Mesenchymal stem cell (in vitro differentiated cells and primary cell): Measurements from ENCODE around the gene DNAH5.
A peak's percentile ranks its signal among the peaks of the same experiment; 100 is the strongest.

Experiments used
- DNase-seq: peaks from one replicate; pipeline ENCODE4 v3.0.0-alpha.2; 2013
- H2AFZ ChIP-seq: one replicate; pipeline ENCODE4 v1.6.1; 2013; ENCODE audit warnings: low read depth, mild to moderate bottlenecking, control low read depth, inconsistent platforms, low read length, moderate library complexity
- H2AK5ac ChIP-seq: 2 replicates; pipeline ENCODE4 v1.6.1; 2013; ENCODE audit warnings: low read length, moderate library complexity, mild to moderate bottlenecking, inconsistent platforms; ENCODE audit not compliant: severe bottlenecking
- H2BK120ac ChIP-seq: one replicate; pipeline ENCODE4 v1.6.1; 2013; ENCODE audit warnings: low read depth, mild to moderate bottlenecking, inconsistent platforms, low read length, moderate library complexity
- H2BK12ac ChIP-seq, 2 experiments: one replicate each; pipeline ENCODE4 v1.6.1; 2013; ENCODE audit warnings: inconsistent platforms in 2 of 2, low read length in 2 of 2, mild to moderate bottlenecking in 2 of 2, moderate library complexity in 2 of 2, control low read depth in 1 of 2
- H2BK15ac ChIP-seq: one replicate; pipeline ENCODE4 v1.6.1; 2013; ENCODE audit warnings: mild to moderate bottlenecking, low read depth, inconsistent platforms; ENCODE audit not compliant: poor library complexity, severe bottlenecking
- H2BK5ac ChIP-seq: 2 replicates; pipeline ENCODE4 v1.6.1; 2013; ENCODE audit warnings: low read depth, mild to moderate bottlenecking, low read length, control low read depth, inconsistent platforms; ENCODE audit not compliant: poor library complexity, severe bottlenecking
- H3K14ac ChIP-seq, 2 experiments: one replicate each; pipeline ENCODE4 v1.6.1; 2013; ENCODE audit warnings: inconsistent platforms in 2 of 2, low read length in 2 of 2, control low read depth in 1 of 2, mild to moderate bottlenecking in 1 of 2, moderate library complexity in 1 of 2
- H3K18ac ChIP-seq, 2 experiments: one replicate each; pipeline ENCODE4 v1.6.1; 2013; ENCODE audit warnings: inconsistent platforms in 2 of 2, low read length in 2 of 2, control low read depth in 1 of 2, low read depth in 1 of 2, mild to moderate bottlenecking in 1 of 2
- H3K23ac ChIP-seq, 2 experiments: one replicate each; pipeline ENCODE4 v1.6.1; 2013; ENCODE audit warnings: inconsistent platforms in 2 of 2, low read length in 2 of 2, mild to moderate bottlenecking in 2 of 2, moderate library complexity in 2 of 2, control low read depth in 1 of 2
- H3K27ac ChIP-seq: 2 replicates; pipeline ENCODE4 v1.5.1; 2013; ENCODE audit warnings: mild to moderate bottlenecking, moderate library complexity, low read length, control low read depth, inconsistent platforms; ENCODE audit not compliant: poor library complexity, severe bottlenecking
- H3K27me3 ChIP-seq, 2 experiments: 2 replicates each; pipeline versions ENCODE4 v1.6.1 to v1.7.0; 2013; ENCODE audit warnings: low read length in 2 of 2, mild to moderate bottlenecking in 2 of 2, moderate library complexity in 2 of 2, control low read depth in 1 of 2, inconsistent platforms in 1 of 2; ENCODE audit not compliant: control insufficient read depth in 1 of 2, insufficient read depth in 1 of 2
- H3K36me3 ChIP-seq, 2 experiments: 2 replicates each; pipeline versions ENCODE4 v1.6.1 to v1.7.0; 2013; ENCODE audit warnings: low read length in 2 of 2, control low read depth in 1 of 2, inconsistent platforms in 1 of 2, low read depth in 1 of 2, mild to moderate bottlenecking in 1 of 2; ENCODE audit not compliant: insufficient read depth in 2 of 2, control insufficient read depth in 1 of 2
- H3K4ac ChIP-seq, 2 experiments: one replicate each; pipeline ENCODE4 v1.6.1; 2013; ENCODE audit warnings: inconsistent platforms in 2 of 2, low read length in 2 of 2, mild to moderate bottlenecking in 2 of 2, moderate library complexity in 2 of 2, control low read depth in 1 of 2, low read depth in 1 of 2
- H3K4me1 ChIP-seq: 2 replicates; pipeline ENCODE4 v1.6.1; 2013; ENCODE audit warnings: low read depth, low read length, control low read depth; ENCODE audit not compliant: control insufficient read depth, insufficient read depth
- H3K4me2 ChIP-seq: 2 replicates; pipeline ENCODE4 v1.6.1; 2013; ENCODE audit warnings: low read length, mild to moderate bottlenecking, inconsistent platforms; ENCODE audit not compliant: poor library complexity, severe bottlenecking
- H3K4me3 ChIP-seq, 2 experiments: 2 replicates each; pipeline versions ENCODE4 v1.5.1 to v1.7.0; 2013; ENCODE audit warnings: low read length in 2 of 2, mild to moderate bottlenecking in 2 of 2, control low read depth in 1 of 2, low read depth in 1 of 2; ENCODE audit not compliant: insufficient read depth in 1 of 2
- H3K79me1 ChIP-seq: replicated peaks from 2 replicates; pipeline ENCODE4 v1.6.1; 2013; ENCODE audit warnings: mild to moderate bottlenecking, control low read depth, low read length, inconsistent platforms; ENCODE audit not compliant: poor library complexity, severe bottlenecking
- H3K9ac ChIP-seq: 2 replicates; pipeline ENCODE4 v1.7.0; 2013; ENCODE audit warnings: mild to moderate bottlenecking, low read length, moderate library complexity
- H3K9me3 ChIP-seq: 2 replicates; pipeline ENCODE4 v1.7.0; 2013; ENCODE audit warnings: mild to moderate bottlenecking, low read length; ENCODE audit not compliant: control insufficient read depth
- H4K8ac ChIP-seq: one replicate; pipeline ENCODE4 v1.6.1; 2013; ENCODE audit warnings: inconsistent platforms, mild to moderate bottlenecking, low read length, moderate library complexity
- H4K91ac ChIP-seq: one replicate; pipeline ENCODE4 v1.6.1; 2013; ENCODE audit warnings: mild to moderate bottlenecking, low read length, inconsistent platforms
- WGBS: methylation state at CpG from one replicate; pipeline ENCODE4 v1.1.7; 2013; ENCODE audit warnings: mixed read lengths; 5-methylcytosine and 5-hydroxymethylcytosine counted together

Gene DNAH5

GRCh38 chr5:13921578-13921977, 22.9 kb downstream of the DNAH5 start:
- no peaks in the 10 kb centered on the region for H3K9me3 ChIP-seq
- no peak overlapping the region for H3K9ac ChIP-seq
- H2BK120ac ChIP-seq, result no peak overlapping the region
- no peak overlapping the region for H2BK15ac ChIP-seq
- no peak overlapping the region for H3K4ac ChIP-seq
- 24% methylated on average over 2 of the region's 2 CpGs for WGBS
- H3K4me1 ChIP-seq, result peaks cover 9% of the 10 kb centered on the region
- no peaks in the 10 kb centered on the region for H3K27me3 ChIP-seq
- H3K4me3 ChIP-seq, result no peak overlapping the region
- H3K36me3 ChIP-seq, result no peaks in the 10 kb centered on the region
- no peaks in the 10 kb centered on the region for H3K79me1 ChIP-seq
- no peak overlapping the region for H3K18ac ChIP-seq
- H4K91ac ChIP-seq, result no peak overlapping the region
- H2AFZ ChIP-seq, result no peak overlapping the region
- no peak overlapping the region for H2AK5ac ChIP-seq
- no peak overlapping the region for H2BK12ac ChIP-seq
- H2BK5ac ChIP-seq, result no peak overlapping the region
- peak; percentile 3 for DNase-seq
- no peak overlapping the region for H4K8ac ChIP-seq
- no peak overlapping the region for H3K4me2 ChIP-seq
- H3K23ac ChIP-seq, result no peak overlapping the region
- no peak overlapping the region for H3K14ac ChIP-seq
- peak overlapping the region; percentile 27 for H3K27ac ChIP-seq

DNA sequence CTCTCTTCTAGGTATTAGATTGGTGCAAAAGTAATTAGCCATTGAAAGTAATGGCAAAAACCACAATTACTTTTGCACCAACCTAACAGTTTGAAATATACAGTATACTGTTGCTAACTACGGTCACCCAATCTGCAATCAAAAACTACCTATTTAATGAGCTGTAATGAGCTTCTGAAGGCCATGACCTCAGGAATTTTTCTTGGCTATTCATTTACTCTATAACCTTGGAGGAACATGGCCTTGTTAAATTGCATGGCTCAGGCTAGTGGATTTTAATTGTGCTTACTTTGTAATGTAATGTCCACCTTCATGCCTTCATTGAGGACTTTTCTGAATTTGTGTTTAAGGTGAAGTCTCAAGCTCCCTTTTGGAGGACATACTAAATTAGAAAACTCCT, 24.7 kb downstream of the DNAH5 start:
- no peak for DNase-seq
- H3K4ac ChIP-seq, result no peak overlapping the region
- H3K4me1 ChIP-seq, result peaks cover 9% of the 10 kb centered on the region
- H3K36me3 ChIP-seq, result no peaks in the 10 kb centered on the region
- no peak overlapping the region for H3K23ac ChIP-seq
- no peak overlapping the region for H3K4me2 ChIP-seq
- H2AFZ ChIP-seq, result no peak overlapping the region
- H3K4me3 ChIP-seq, result no peak overlapping the region
- no peak overlapping the region for H2BK12ac ChIP-seq
- WGBS, result 100% methylated on average over 1 of the region's 1 CpG
- no peak overlapping the region for H4K91ac ChIP-seq
- H3K79me1 ChIP-seq, result no peaks in the 10 kb centered on the region
- no peaks in the 10 kb centered on the region for H3K9me3 ChIP-seq
- H3K9ac ChIP-seq, result no peak overlapping the region
- no peak overlapping the region for H3K14ac ChIP-seq
- H3K27me3 ChIP-seq, result no peaks in the 10 kb centered on the region
- H2AK5ac ChIP-seq, result no peak overlapping the region
- no peak overlapping the region for H2BK15ac ChIP-seq
- no peak overlapping the region for H3K18ac ChIP-seq
- H2BK120ac ChIP-seq, result no peak overlapping the region
- no peak overlapping the region for H3K27ac ChIP-seq
- H4K8ac ChIP-seq, result no peak overlapping the region
- no peak overlapping the region for H2BK5ac ChIP-seq

- Histone ChIP-seq H3K4me1 (peaks cover 9% of the 10 kb centered on the region), H3K9ac (no peak overlapping the region), H3K36me3 (no peaks in the 10 kb centered on the region), H3K4me3 (no peak overlapping the region), H3K14ac (no peak overlapping the region), H3K4ac (no peak overlapping the region), H3K79me1 (no peaks in the 10 kb centered on the region), H2BK5ac (no peak overlapping the region), H3K27ac (no peak overlapping the region), H3K23ac (no peak overlapping the region), H2AFZ (no peak overlapping the region), H2BK120ac (no peak overlapping the region), H3K18ac (no peak overlapping the region), H3K9me3 (no peaks in the 10 kb centered on the region), H2AK5ac (no peak overlapping the region), H3K4me2 (no peak overlapping the region), H4K91ac (no peak overlapping the region), H3K27me3 (no peaks in the 10 kb centered on the region), H2BK15ac (no peak overlapping the region), H2BK12ac (no peak overlapping the region), H4K8ac (no peak overlapping the region)
- 95% methylated on average over 15 of the region's 15 CpGs for WGBS
- no peak for DNase-seq
Measured at GRCh38 chr5:13919087-13919486, 25.4 kb downstream of the DNAH5 start.

DNA sequence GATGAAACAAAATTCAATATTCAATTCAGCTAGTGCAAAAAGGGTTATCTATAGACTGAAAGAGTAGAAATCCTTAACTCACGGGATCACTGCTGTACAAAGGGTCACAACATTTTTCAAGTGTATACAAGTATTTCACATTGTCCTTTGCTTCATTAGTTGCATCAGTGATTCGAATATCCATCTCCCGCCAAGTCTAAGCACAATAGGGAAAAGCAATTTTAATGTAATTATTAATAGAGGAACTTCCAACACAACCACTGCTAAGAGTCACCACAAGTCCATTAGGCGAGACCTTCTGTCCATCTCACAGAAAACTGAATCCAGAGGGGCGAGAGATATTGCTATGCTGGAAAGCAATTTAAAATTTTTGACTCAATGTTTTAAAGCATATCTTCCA, 27.4 kb downstream of the DNAH5 start:
- WGBS, result 89% methylated on average over 3 of the region's 5 CpGs
- Histone ChIP-seq H3K79me1 (no peaks in the 10 kb centered on the region), H3K36me3 (no peaks in the 10 kb centered on the region), H4K91ac (no peak overlapping the region), H3K4me1 (peaks cover 8% of the 10 kb centered on the region), H3K4ac (no peak overlapping the region), H4K8ac (no peak overlapping the region), H3K27me3 (no peaks in the 10 kb centered on the region), H3K4me3 (no peak overlapping the region), H3K27ac (peak overlapping the region; percentile 56), H3K4me2 (no peak overlapping the region), H2BK5ac (no peak overlapping the region), H3K18ac (no peak overlapping the region), H3K23ac (no peak overlapping the region), H3K9ac (no peak overlapping the region), H2AK5ac (no peak overlapping the region), H2BK12ac (no peak overlapping the region), H2BK120ac (no peak overlapping the region), H3K9me3 (no peaks in the 10 kb centered on the region), H2AFZ (no peak overlapping the region), H3K14ac (no peak overlapping the region), H2BK15ac (no peak overlapping the region)
- DNase-seq, result no peak
